OCI-LY1 (cell line): ENCODE measurements around the gene NUCB1.
A peak's percentile ranks its signal among the peaks of the same experiment; 100 is the strongest.

Experiments used
- H2AFZ ChIP-seq: fragments of 200-600 bp; sonication (generic), shearing (Covaris generic); 2 replicates; pipeline ENCODE4 v1.6.0; 2014; ENCODE audit warnings: antibody characterized with exemption, mild to moderate bottlenecking, low read length
- H3F3A ChIP-seq: fragments of 200-600 bp; sonication (generic), shearing (Covaris generic); 2 replicates; pipeline ENCODE4 v1.6.0; 2014; ENCODE audit warnings: mild to moderate bottlenecking, antibody characterized with exemption, low read length, moderate library complexity; ENCODE audit not compliant: insufficient read depth
- H3K27ac ChIP-seq: fragments of 200-600 bp; sonication (generic); 2 replicates; pipeline ENCODE4 v1.5.1; 2014; ENCODE audit warnings: low read length, mixed run types, mild to moderate bottlenecking, low read depth; ENCODE audit not compliant: poor library complexity, severe bottlenecking
- H3K27me3 ChIP-seq: fragments of 200-600 bp; sonication (generic); 2 replicates; pipeline ENCODE4 v1.6.0; 2014; ENCODE audit warnings: antibody characterized with exemption, mild to moderate bottlenecking, low read length, moderate library complexity; ENCODE audit not compliant: insufficient read depth
- H3K36me3 ChIP-seq: fragments of 200-600 bp; sonication (generic); 2 replicates; pipeline ENCODE4 v1.6.1; 2014; ENCODE audit warnings: mild to moderate bottlenecking, antibody characterized with exemption, low read length, moderate library complexity, mixed read lengths; ENCODE audit not compliant: insufficient read depth
- H3K4me1 ChIP-seq: fragments of 200-600 bp; sonication (generic); 2 replicates; pipeline ENCODE4 v1.5.1; 2014; ENCODE audit warnings: mild to moderate bottlenecking, low read length, moderate library complexity; ENCODE audit not compliant: insufficient read depth, severe bottlenecking
- H3K4me2 ChIP-seq: fragments of 200-600 bp; sonication (generic), shearing (Covaris generic); 2 replicates; pipeline ENCODE4 v1.6.1; 2014; ENCODE audit warnings: low read length
- H3K4me3 ChIP-seq: fragments of 200-600 bp; sonication (generic); 2 replicates; pipeline ENCODE4 v1.5.1; 2014; ENCODE audit warnings: low read length, low read depth, mild to moderate bottlenecking, mixed read lengths; ENCODE audit not compliant: poor library complexity, severe bottlenecking
- H3K79me2 ChIP-seq: fragments of 200-600 bp; shearing (Covaris generic); 2 replicates; pipeline ENCODE4 v1.6.1; 2016; ENCODE audit warnings: mixed run types, low read length, mixed read lengths; ENCODE audit not compliant: insufficient read depth
- H3K9ac ChIP-seq: fragments of 200-600 bp; sonication (generic), shearing (Covaris generic); 2 replicates; pipeline ENCODE4 v1.6.1; 2014; ENCODE audit warnings: mild to moderate bottlenecking, low read length, mixed read lengths
- H3K9me2 ChIP-seq: fragments of 200-600 bp; sonication (generic), shearing (Covaris generic); 2 replicates; pipeline ENCODE4 v1.6.1; 2014; ENCODE audit warnings: low read depth, mild to moderate bottlenecking, low read length, mixed read lengths
- H3K9me3 ChIP-seq: fragments of 200-600 bp; shearing (Covaris generic); 2 replicates; pipeline ENCODE4 v1.6.1; 2014; ENCODE audit warnings: low read length, mixed read lengths
- H4K20me1 ChIP-seq: fragments of 200-600 bp; sonication (generic), shearing (Covaris generic); 2 replicates; pipeline ENCODE4 v1.6.0; 2016; ENCODE audit warnings: mild to moderate bottlenecking, low read length; ENCODE audit not compliant: insufficient read depth
- EZH2 ChIP-seq: fragments of 200-600 bp; sonication (generic), shearing (Covaris generic); IDR thresholded peaks from 2 replicates; pipeline ENCODE4 v1.8.0; 2017; ENCODE audit warnings: borderline replicate concordance, mixed run types, mild to moderate bottlenecking, antibody characterized with exemption, low read length, moderate library complexity, mixed read lengths
- TF ChIP-seq, protein P1 (sequence below): fragments of 200-600 bp; sonication (generic), shearing (Covaris generic); IDR thresholded peaks from 2 replicates; pipeline ENCODE4 v1.5.1; 2017; ENCODE audit warnings: mild to moderate bottlenecking, antibody characterized with exemption, low read length, moderate library complexity, mixed read lengths

The NUCB1 gene

DNA sequence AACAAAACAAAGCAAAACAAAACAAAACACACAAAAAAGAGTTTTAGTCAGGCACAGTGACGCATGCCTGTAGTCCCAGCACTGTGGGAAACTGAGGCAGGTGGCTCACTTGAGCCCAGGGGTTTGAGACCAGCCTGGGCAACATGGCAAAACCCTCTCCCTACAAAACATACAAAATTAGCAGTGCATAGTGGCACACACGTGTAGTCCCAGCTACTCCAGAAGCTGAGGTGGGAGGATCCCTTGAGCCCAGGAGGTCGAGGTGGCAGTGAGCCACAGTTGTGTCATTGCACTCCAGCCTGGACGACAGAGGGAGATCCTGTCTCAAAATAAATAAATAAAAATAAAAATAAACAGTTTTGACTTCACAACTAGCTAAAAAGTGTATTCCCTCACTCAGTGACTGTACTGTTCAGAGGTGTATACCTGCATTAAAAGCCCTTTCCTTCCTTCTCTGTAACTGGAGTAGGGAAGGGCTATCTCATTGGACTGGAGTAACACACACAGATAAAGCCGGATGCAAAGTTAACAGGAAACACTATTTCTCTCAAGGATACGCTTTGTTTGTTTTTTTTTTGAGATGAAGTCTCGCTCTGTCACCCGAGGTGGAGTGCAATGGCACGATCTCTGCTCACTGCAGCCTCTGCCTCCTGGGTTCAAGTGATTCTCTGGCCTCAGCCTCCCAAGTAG lies 50.9 kb downstream of the NUCB1 start:
- no peak overlapping the region for H3K4me3 ChIP-seq
- H2AFZ ChIP-seq = no peak overlapping the region
- H3K9me2 ChIP-seq = no peaks in the 10 kb centered on the region
- no peaks in the 10 kb centered on the region for H4K20me1 ChIP-seq
- no peaks in the 10 kb centered on the region for H3F3A ChIP-seq
- H3K9ac ChIP-seq = no peak overlapping the region
- H3K79me2 ChIP-seq = no peaks in the 10 kb centered on the region
- H3K9me3 ChIP-seq = peaks cover 10% of the 10 kb centered on the region
- no peak overlapping the region for H3K4me2 ChIP-seq
- peaks cover 13% of the 10 kb centered on the region for H3K4me1 ChIP-seq
- no peak for TF ChIP-seq EZH2
- TF ChIP-seq, protein P1, sequence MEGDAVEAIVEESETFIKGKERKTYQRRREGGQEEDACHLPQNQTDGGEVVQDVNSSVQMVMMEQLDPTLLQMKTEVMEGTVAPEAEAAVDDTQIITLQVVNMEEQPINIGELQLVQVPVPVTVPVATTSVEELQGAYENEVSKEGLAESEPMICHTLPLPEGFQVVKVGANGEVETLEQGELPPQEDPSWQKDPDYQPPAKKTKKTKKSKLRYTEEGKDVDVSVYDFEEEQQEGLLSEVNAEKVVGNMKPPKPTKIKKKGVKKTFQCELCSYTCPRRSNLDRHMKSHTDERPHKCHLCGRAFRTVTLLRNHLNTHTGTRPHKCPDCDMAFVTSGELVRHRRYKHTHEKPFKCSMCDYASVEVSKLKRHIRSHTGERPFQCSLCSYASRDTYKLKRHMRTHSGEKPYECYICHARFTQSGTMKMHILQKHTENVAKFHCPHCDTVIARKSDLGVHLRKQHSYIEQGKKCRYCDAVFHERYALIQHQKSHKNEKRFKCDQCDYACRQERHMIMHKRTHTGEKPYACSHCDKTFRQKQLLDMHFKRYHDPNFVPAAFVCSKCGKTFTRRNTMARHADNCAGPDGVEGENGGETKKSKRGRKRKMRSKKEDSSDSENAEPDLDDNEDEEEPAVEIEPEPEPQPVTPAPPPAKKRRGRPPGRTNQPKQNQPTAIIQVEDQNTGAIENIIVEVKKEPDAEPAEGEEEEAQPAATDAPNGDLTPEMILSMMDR = no peak
- H3K27ac ChIP-seq = no peak overlapping the region
- H3K27me3 ChIP-seq = no peaks in the 10 kb centered on the region
- H3K36me3 ChIP-seq = peaks cover 2% of the 10 kb centered on the region

DNA sequence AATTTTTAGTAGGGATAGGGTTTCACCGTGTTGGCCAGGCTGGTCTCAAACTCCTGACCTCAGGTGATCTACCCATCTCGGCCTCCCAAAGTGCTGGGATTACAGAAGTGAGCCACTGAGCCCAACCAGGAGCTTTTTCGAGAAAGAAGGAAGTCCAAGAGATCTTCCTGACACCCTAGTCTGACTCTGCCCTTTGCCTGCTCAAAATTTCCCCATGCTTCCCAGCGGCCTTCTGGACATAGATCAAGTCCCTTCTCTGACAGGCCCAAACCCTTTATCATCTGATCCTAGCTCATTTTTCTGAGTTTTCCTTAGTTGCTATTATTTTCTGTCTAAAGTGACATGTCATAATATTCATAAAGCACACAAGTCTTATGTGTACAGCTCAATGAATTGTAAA lies 53.0 kb downstream of the NUCB1 start:
- peaks cover 17% of the 10 kb centered on the region for H3K4me1 ChIP-seq

DNA sequence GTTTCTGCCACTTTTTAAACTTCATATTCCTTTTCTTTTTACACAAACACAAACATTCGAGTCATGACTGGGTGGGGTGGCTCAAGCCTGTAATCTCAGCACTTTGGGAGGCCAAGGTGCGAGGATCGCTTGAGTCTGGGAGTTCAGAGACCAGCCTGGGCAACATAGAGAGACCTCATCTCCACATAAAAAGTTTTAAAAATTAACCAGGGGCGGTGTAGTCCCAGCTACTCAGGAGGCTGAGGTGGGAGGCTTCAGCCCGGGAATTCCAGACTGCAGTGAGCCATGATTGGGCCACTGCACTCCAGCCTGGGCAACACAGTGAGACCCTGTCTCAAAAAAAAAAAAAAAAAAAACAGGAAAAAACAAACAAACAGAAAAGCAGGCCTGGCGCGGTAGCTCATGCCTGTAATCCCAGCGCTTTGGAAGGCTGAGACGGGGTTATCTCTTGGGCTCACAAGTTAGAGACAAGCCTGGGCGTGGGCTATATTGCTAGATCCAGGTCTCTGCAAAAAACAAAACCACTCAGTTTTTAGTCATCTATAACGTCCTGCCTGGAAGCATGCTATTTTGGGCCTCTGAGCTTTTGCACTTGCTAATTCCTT lies 54.0 kb downstream of the NUCB1 start:
- no peaks in the 10 kb centered on the region for H4K20me1 ChIP-seq
- peak overlapping the region; percentile 92 for H3K4me2 ChIP-seq
- H3K27ac ChIP-seq = peak overlapping the region; percentile 15
- H3K9me2 ChIP-seq = no peaks in the 10 kb centered on the region
- H3K9ac ChIP-seq = peak overlapping the region; percentile 99
- peaks cover 17% of the 10 kb centered on the region; the same call in 1 of the 2 replicates for H3K36me3 ChIP-seq
- H3K4me3 ChIP-seq = peak overlapping the region; percentile 96
- H3K9me3 ChIP-seq = no peaks in the 10 kb centered on the region
- no peaks in the 10 kb centered on the region for H3F3A ChIP-seq
- peak overlapping the region; percentile 97 for H2AFZ ChIP-seq
- no peaks in the 10 kb centered on the region for H3K27me3 ChIP-seq
- TF ChIP-seq EZH2 = no peak
- TF ChIP-seq, protein P1 = no peak
- no peaks in the 10 kb centered on the region for H3K79me2 ChIP-seq
- peaks cover 17% of the 10 kb centered on the region for H3K4me1 ChIP-seq

More for the DNA sequence above, 53.0 kb downstream of the NUCB1 start:
- Histone ChIP-seq H3K9ac (no peak overlapping the region), H3F3A (no peaks in the 10 kb centered on the region), H3K4me3 (no peak overlapping the region), H4K20me1 (no peaks in the 10 kb centered on the region), H3K9me2 (no peaks in the 10 kb centered on the region), H3K4me2 (no peak overlapping the region), H3K36me3 (peaks cover 17% of the 10 kb centered on the region), H2AFZ (no peak overlapping the region), H3K79me2 (no peaks in the 10 kb centered on the region), H3K27me3 (no peaks in the 10 kb centered on the region), H3K27ac (no peak overlapping the region), H3K9me3 (no peaks in the 10 kb centered on the region)
- TF ChIP-seq, protein P1 = no peak
- TF ChIP-seq EZH2 = no peak
